ENCODE results near the gene HTATSF1.

The HTATSF1 gene

DNA sequence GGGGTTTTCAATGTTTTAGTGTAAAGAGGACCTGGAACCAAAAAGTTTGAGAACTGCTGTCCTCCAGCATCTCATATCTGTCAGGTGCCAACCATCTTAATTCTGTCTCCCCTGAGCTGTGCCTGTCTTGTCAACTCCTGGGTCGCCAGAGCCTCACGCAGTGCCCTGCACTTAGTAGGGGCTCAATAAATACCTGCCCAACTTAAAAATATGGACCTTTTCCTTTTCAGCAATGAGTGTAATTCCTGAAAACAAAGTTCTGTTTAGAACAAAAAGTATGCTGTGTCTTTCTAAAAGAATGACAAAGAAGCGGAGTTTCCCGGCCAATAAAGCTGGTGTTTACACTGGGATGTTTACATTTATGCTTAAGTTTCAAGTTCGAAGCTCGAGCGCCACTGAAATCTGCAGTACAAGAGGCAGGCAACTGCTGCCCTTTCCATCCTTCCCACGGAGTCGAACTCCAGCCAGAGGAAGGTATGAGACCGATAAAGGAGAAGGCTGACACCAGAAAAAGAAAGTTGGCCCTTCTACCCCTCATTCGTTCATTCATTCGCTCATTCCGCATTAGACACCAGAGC lies 1.1 kb upstream of the HTATSF1 start:
- H3K4me3 ChIP-seq (ENCODE audit: low read length, poor library complexity, severe bottlenecking), result peak overlapping the region; percentile 93
- no peak for TF ChIP-seq EZH2phosphoT487 (IDR thresholded peaks at IDR 0.05; ENCODE audit: borderline replicate concordance)
- TF ChIP-seq, protein P1, sequence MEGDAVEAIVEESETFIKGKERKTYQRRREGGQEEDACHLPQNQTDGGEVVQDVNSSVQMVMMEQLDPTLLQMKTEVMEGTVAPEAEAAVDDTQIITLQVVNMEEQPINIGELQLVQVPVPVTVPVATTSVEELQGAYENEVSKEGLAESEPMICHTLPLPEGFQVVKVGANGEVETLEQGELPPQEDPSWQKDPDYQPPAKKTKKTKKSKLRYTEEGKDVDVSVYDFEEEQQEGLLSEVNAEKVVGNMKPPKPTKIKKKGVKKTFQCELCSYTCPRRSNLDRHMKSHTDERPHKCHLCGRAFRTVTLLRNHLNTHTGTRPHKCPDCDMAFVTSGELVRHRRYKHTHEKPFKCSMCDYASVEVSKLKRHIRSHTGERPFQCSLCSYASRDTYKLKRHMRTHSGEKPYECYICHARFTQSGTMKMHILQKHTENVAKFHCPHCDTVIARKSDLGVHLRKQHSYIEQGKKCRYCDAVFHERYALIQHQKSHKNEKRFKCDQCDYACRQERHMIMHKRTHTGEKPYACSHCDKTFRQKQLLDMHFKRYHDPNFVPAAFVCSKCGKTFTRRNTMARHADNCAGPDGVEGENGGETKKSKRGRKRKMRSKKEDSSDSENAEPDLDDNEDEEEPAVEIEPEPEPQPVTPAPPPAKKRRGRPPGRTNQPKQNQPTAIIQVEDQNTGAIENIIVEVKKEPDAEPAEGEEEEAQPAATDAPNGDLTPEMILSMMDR (conservative IDR thresholded peaks at IDR 0.05; ENCODE audit: low read length), result no peak
- no peaks in the 10 kb centered on the region; the same call in 1 of the 2 replicates for H3F3A ChIP-seq (ENCODE audit: low read depth)
- peak overlapping the region; percentile 94 for H3K4me2 ChIP-seq (ENCODE audit: low read depth, low read length, poor library complexity, severe bottlenecking)
- peaks cover 31% of the 10 kb centered on the region for H3K79me2 ChIP-seq (ENCODE audit: insufficient read depth, low read length)
- H3K9me2 ChIP-seq (replicated peaks; ENCODE audit: low read depth, low read length), result no peaks in the 10 kb centered on the region
- no peaks in the 10 kb centered on the region for H3K27me3 ChIP-seq (ENCODE audit: insufficient read depth, low read length, poor library complexity, severe bottlenecking)
- H3K4me1 ChIP-seq (ENCODE audit: insufficient read depth, low read length, poor library complexity, severe bottlenecking), result peaks cover 19% of the 10 kb centered on the region
- peak overlapping the region; percentile 95 for H3K9ac ChIP-seq (ENCODE audit: low read depth, low read length, poor library complexity, severe bottlenecking)
- peak overlapping the region; percentile 92 for H2AFZ ChIP-seq (ENCODE audit: low read length)
- peaks cover 6% of the 10 kb centered on the region; the same call in 1 of the 2 replicates for H3K36me3 ChIP-seq (ENCODE audit: insufficient read depth, low read length)
- no peaks in the 10 kb centered on the region for H3K9me3 ChIP-seq (ENCODE audit: insufficient read depth, low read depth, low read length)
- peaks cover 11% of the 10 kb centered on the region for H4K20me1 ChIP-seq (ENCODE audit: insufficient read depth, low read length, poor library complexity, severe bottlenecking)

DNA sequence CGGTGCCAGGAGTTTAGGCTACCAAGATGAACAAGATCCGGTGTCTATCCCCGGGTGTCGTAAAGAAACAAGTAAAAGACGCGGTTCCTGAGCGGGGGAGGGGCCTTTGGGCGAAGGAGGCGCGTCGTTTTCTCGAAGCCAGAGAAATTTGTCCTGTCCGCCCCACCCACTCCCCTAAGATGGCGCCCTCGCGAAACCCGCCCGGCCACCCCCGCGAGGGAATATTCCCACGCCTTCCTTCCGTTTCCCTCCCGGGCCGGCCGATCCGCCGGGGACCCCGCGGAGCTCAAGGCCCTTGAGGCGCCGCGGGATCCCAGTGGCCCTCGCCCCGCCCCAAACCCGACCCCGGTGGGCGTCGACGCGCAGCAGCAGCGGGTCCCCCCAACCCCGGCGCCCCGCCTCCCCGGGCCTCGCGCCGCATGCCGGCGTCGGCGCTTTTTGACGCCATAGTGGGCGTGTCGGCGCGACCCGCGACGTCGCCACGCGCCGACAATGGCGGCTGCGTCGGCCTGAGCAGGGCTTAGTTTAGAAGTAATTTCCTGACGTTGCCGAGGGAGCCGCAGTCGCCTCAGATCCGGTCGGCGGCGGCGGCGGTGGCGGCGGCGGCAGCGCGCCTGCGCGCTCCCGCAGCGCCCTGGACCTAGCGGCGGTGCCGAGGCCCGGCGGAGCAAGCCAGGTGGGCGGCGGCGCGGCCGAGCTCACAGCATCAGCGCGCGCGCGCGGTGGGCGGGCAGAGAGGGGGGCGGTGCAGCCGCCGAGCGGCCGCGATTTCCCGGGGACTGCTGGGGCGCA lies 432 bp upstream of the HTATSF1 start:
- H2AFZ ChIP-seq (ENCODE audit: low read length), result peak overlapping the region; percentile 92
- H3K4me2 ChIP-seq (ENCODE audit: low read depth, low read length, poor library complexity, severe bottlenecking), result peak overlapping the region; percentile 94
- H3K27me3 ChIP-seq (ENCODE audit: insufficient read depth, low read length, poor library complexity, severe bottlenecking), result no peaks in the 10 kb centered on the region
- peaks cover 11% of the 10 kb centered on the region for H4K20me1 ChIP-seq (ENCODE audit: insufficient read depth, low read length, poor library complexity, severe bottlenecking)
- H3K9ac ChIP-seq (ENCODE audit: low read depth, low read length, poor library complexity, severe bottlenecking), result peak overlapping the region; percentile 95
- peaks cover 19% of the 10 kb centered on the region for H3K4me1 ChIP-seq (ENCODE audit: insufficient read depth, low read length, poor library complexity, severe bottlenecking)
- no peak for TF ChIP-seq EZH2phosphoT487 (IDR thresholded peaks at IDR 0.05; ENCODE audit: borderline replicate concordance)
- TF ChIP-seq, protein P1 (conservative IDR thresholded peaks at IDR 0.05; ENCODE audit: low read length), result no peak
- no peaks in the 10 kb centered on the region for H3K9me3 ChIP-seq (ENCODE audit: insufficient read depth, low read depth, low read length)
- no peaks in the 10 kb centered on the region for H3K9me2 ChIP-seq (replicated peaks; ENCODE audit: low read depth, low read length)
- peak overlapping the region; percentile 93 for H3K4me3 ChIP-seq (ENCODE audit: low read length, poor library complexity, severe bottlenecking)
- peaks cover 12% of the 10 kb centered on the region; the same call in 1 of the 2 replicates for H3K36me3 ChIP-seq (ENCODE audit: insufficient read depth, low read length)
- no peaks in the 10 kb centered on the region; the same call in 1 of the 2 replicates for H3F3A ChIP-seq (ENCODE audit: low read depth)
- H3K79me2 ChIP-seq (ENCODE audit: insufficient read depth, low read length), result peaks cover 35% of the 10 kb centered on the region

DNA sequence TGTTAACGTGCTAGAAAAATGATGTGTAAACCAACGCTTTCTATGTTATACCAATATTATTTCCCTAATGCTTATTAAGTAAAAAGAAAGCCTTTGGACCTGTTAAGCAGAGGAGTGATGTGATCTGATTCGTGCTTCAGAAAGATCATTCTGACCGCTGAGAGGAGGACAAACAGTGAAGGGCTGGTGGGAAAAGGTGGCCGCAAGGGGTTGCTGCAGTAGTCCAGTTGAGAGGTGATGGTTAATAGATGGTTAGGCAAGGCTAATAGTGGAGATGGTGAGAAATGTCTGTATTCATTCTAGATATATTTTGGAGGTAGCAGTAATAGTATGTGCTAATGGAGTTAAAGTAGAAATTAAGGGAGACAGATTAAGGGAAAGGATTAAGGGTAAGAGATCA lies 21.7 kb downstream of the HTATSF1 start:
- TF ChIP-seq, protein P1 (conservative IDR thresholded peaks at IDR 0.05; ENCODE audit: low read length), result no peak
- no peak for TF ChIP-seq EZH2phosphoT487 (IDR thresholded peaks at IDR 0.05; ENCODE audit: borderline replicate concordance)
- no peak overlapping the region for H3K4me3 ChIP-seq (ENCODE audit: low read length, poor library complexity, severe bottlenecking)
- no peaks in the 10 kb centered on the region for H3F3A ChIP-seq (ENCODE audit: low read depth)
- H3K9me2 ChIP-seq (replicated peaks; ENCODE audit: low read depth, low read length), result no peaks in the 10 kb centered on the region
- no peaks in the 10 kb centered on the region for H3K79me2 ChIP-seq (ENCODE audit: insufficient read depth, low read length)
- no peak overlapping the region for H3K9ac ChIP-seq (ENCODE audit: low read depth, low read length, poor library complexity, severe bottlenecking)
- no peaks in the 10 kb centered on the region for H3K9me3 ChIP-seq (ENCODE audit: insufficient read depth, low read depth, low read length)
- no peaks in the 10 kb centered on the region for H3K27me3 ChIP-seq (ENCODE audit: insufficient read depth, low read length, poor library complexity, severe bottlenecking)
- H2AFZ ChIP-seq (ENCODE audit: low read length), result no peak overlapping the region
- no peaks in the 10 kb centered on the region for H3K4me1 ChIP-seq (ENCODE audit: insufficient read depth, low read length, poor library complexity, severe bottlenecking)
- H3K4me2 ChIP-seq (ENCODE audit: low read depth, low read length, poor library complexity, severe bottlenecking), result no peak overlapping the region
- no peaks in the 10 kb centered on the region for H3K36me3 ChIP-seq (ENCODE audit: insufficient read depth, low read length)
- no peaks in the 10 kb centered on the region for H4K20me1 ChIP-seq (ENCODE audit: insufficient read depth, low read length, poor library complexity, severe bottlenecking)
